ENCODE data around the gene SLC17A7.

Gene SLC17A7

DNA sequence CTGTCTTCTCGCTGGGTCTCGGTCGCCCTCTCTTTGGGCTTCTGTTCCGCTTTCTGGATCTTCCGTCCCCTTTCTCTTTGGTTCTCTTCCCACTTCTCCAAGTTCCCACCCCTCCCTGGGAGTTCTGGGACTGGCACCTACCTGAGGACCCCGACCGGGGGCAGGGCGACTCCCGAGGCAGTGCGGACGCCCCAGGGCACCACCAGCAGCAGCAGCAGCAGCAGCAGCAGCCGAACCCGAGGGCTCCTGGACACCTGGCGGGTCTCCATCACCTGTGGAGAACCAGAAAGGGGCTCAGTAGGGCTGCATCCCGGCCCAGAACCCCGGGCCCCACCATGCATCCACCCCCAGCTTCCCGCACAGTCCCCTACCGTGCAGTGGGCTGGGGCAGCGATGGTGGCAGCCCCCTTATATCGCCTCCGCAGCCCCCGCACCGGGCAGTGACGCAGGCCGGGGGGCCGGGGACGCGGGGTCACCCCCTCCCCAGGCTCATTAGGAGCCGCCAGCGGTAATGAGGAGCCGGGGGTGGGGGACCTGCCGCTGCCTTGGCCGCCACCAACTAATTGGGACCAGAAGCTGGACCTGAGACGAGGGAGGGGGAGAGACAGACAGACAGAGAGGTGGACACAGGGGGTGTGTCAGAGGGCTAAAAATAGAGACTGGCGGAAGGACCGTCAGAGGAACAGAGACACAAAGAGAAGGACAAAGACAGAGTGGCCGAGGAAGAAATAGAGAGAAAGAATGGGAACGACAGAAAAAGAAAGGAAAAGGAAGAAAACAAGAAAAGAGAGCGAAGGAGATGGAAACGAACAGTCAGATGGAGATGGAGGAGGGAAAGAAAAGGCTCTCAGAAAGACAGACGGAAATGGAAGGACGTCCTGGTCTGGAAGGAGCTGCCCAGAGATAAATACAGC is 18.0 kb downstream of the SLC17A7 start, which contains the start of gene PTH2:
Gene PTH2, minus strand, starts transcription at position 371 of the 914 bp plus-strand sequence. Its CDS starts 102 bp downstream, at position 269.
- TF ChIP-seq ZFX (IDR thresholded peaks at IDR 0.05; ENCODE audit: borderline replicate concordance) = no peak
- TF ChIP-seq, protein P1, sequence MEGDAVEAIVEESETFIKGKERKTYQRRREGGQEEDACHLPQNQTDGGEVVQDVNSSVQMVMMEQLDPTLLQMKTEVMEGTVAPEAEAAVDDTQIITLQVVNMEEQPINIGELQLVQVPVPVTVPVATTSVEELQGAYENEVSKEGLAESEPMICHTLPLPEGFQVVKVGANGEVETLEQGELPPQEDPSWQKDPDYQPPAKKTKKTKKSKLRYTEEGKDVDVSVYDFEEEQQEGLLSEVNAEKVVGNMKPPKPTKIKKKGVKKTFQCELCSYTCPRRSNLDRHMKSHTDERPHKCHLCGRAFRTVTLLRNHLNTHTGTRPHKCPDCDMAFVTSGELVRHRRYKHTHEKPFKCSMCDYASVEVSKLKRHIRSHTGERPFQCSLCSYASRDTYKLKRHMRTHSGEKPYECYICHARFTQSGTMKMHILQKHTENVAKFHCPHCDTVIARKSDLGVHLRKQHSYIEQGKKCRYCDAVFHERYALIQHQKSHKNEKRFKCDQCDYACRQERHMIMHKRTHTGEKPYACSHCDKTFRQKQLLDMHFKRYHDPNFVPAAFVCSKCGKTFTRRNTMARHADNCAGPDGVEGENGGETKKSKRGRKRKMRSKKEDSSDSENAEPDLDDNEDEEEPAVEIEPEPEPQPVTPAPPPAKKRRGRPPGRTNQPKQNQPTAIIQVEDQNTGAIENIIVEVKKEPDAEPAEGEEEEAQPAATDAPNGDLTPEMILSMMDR (IDR thresholded peaks at IDR 0.05) = no peak
- H3K27ac ChIP-seq = peak within 1 kb of the TSS; percentile 85

DNA sequence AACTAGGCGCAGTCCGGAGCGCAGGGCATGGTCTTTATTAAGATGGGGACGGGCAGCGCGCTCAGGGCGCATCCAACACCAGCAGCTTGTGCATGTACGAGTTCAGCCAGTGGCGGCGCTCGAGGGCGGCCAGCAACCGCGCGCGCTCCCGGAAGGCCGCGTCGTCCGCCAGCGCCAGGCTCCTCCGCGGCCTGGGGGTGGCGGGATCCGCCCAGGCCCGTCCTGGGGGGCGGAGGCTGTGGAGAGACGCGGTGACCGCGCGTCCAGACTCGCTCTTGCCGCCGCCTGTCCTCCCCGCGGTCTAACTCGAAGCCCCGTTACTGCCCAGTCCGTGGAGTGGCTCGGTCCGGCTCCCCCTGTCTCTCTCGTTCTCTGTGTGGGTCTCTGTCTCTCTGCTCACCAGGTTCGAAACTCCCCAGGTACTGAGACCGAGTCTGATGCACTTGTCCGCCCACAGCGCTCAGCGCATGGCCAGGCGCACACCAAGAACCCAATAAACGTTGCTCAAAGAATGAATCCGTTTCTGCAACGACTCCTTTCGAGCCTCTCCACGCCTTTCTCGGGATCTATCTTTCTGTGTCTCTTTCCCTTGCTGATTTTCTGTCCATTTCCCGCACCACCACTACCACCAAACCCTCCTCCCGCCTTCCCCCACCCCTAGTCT is 18.8 kb downstream of the SLC17A7 start:
- no peak for TF ChIP-seq ZFX (IDR thresholded peaks at IDR 0.05; ENCODE audit: borderline replicate concordance)
- TF ChIP-seq, protein P1 (IDR thresholded peaks at IDR 0.05) = peak; percentile 89
- peak overlapping the region; percentile 85 for H3K27ac ChIP-seq

DNA sequence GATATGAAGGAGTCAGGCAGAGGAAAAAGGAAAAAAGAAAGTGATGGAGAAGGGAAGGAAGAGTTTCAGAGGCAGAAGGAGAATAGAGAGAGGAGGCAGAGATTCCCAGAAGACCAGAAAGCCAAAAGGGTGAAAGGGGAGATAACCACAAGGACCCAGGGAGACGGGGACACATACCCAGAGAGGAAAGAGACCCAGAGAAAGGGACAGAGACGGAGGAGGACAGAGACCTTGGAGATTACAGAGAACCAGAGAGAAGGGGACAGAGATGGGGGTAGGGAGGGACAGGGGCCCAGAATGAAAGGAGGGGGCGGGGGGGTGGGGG is 19.5 kb downstream of the SLC17A7 start:
- TF ChIP-seq, protein P1 (IDR thresholded peaks at IDR 0.05) = no peak
- TF ChIP-seq ZFX (IDR thresholded peaks at IDR 0.05; ENCODE audit: borderline replicate concordance) = no peak
- peak overlapping the region; percentile 52 for H3K27ac ChIP-seq

DNA sequence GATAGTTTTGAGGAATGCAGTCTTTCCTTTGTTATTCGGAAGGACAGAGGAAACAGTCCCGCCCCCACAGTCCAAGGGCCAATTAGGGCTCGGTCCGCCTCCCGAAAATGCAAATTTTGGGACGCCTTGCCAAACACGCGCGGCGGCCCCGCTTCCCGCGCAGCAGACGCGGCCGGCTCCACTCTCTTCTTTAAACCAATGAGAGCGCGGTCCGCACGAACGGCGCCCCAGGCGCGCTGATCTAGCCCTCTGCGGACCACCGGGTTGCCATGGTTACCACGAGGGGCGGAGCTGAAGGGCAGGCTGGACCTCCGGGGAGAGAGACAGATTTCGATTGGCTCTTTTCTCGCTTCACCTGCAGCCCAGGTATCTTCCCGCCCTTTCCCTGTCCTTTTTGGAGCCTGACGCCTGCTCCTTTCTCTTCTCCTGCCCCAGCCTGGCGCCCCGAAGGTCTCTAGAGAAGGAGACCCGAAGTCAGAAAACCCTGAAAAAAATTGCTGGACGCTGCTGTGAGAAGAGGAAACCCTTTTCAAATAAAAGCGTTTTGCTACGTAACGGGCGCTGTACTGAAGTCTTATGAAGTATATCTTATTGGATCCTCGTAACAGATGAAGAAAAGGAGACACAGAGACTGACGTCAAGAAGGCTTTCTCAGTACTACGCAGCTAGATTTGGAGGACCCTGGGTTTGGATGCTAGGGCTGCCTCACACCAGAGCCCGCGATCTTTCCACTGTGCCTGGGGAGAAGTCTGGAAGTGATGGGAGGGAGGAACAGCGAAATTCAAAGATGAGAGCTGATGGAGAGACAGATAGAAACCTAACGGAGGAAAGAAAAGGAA is 20.1 kb downstream of the SLC17A7 start:
- peak overlapping the region; percentile 52 for H3K27ac ChIP-seq
- no peak for TF ChIP-seq ZFX (IDR thresholded peaks at IDR 0.05; ENCODE audit: borderline replicate concordance)
- TF ChIP-seq, protein P1 (IDR thresholded peaks at IDR 0.05) = no peak

DNA sequence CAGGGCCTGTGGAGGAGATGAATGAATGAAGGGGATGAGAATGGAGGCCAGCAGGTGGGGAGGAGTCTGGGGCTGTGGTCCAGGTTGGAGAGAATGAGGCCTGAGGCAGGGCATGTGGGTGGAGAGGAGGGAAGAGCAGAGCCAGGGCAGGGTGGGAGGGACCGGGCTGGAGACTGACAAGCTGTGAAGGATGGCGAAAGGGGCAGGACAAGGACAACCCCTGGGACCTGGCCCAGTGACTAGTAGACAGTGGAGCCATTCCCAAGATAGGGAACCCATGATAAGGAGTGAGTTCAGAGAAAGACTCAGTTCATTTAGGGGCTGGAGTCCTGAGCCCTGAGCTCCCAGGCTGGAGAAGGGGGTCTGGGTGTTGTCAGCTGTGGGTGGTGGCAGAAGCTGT is 21.1 kb downstream of the SLC17A7 start:
- TF ChIP-seq ZFX (IDR thresholded peaks at IDR 0.05; ENCODE audit: borderline replicate concordance) = no peak
- TF ChIP-seq, protein P1 (IDR thresholded peaks at IDR 0.05) = no peak
- peak overlapping the region; percentile 52; the same call in 1 of the 2 replicates for H3K27ac ChIP-seq

DNA sequence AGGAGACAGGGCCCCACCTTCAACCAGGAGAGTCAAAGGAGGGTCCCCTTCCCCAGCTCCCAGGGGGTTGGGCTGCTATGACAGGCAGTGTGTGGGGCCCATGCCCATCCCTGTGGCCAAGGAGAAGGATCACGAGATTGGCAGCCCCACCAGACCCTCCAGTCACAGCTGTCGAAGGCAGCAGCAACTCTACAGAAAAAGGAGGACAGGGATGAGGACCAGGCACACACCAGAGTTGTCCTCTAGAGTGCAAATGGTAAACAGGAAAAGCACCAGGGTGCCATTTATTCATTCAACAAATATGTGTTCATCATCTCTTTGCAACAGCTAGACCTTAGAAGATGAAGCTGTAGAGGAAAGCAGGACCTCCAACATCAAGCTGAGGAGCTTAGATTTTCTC is 22.2 kb downstream of the SLC17A7 start:
- TF ChIP-seq ZFX (IDR thresholded peaks at IDR 0.05; ENCODE audit: borderline replicate concordance) = no peak
- TF ChIP-seq, protein P1 (IDR thresholded peaks at IDR 0.05) = no peak
- H3K27ac ChIP-seq = no peak overlapping the region
